Breast epithelium (tissue), 4 donors: ENCODE data around the gene CNTNAP2. TPM values are rescaled to one million over a fixed set of nuclear protein-coding genes. Genes with fewer than 3 reads are reported as not detected.

Experiments used
- DNase-seq, 2 donors: peaks; one replicate each; pipeline ENCODE4 v3.0.0-alpha.2; 2019; ENCODE audit warnings: low spot score in 2 of 2
- H3K27ac ChIP-seq, 2 donors: fragments of 200-600 bp; sonication (generic) in 1 of 2; one replicate each; pipeline ENCODE4 v1.5.1; 2016 to 2019; ENCODE audit warnings: mild to moderate bottlenecking in 1 of 2
- H3K27me3 ChIP-seq, 2 donors: fragments of 200-600 bp; sonication (generic) in 1 of 2; one replicate each; pipeline versions ENCODE4 v1.5.1 to v1.6.0; 2017 to 2019; ENCODE audit warnings: control low read depth in 1 of 2, mild to moderate bottlenecking in 1 of 2
- H3K36me3 ChIP-seq: fragments of 200-600 bp; one replicate; pipeline ENCODE4 v1.5.1; 2019
- H3K4me1 ChIP-seq, 2 donors: fragments of 200-600 bp; sonication (generic); one replicate each; pipeline ENCODE4 v1.5.1; 2016 to 2019; ENCODE audit warnings: control low read depth in 1 of 2
- H3K4me3 ChIP-seq, 3 donors: fragments of 200-600 bp; sonication (generic); 1 replicate in 2 of 3; 2 replicates in 1 of 3; pipeline ENCODE4 v1.5.1; 2016 to 2019; ENCODE audit warnings: mild to moderate bottlenecking in 3 of 3, moderate library complexity in 2 of 3
- H3K9me3 ChIP-seq, 2 donors: fragments of 200-600 bp; sonication (generic) in 1 of 2; one replicate each; pipeline ENCODE4 v1.5.1; 2016 to 2019; ENCODE audit warnings: control low read depth in 1 of 2
- POLR2A ChIP-seq: fragments of 450-650 bp; IDR thresholded peaks from one replicate; pipeline ENCODE4 v1.6.1; 2016; ENCODE audit warnings: antibody characterized with exemption, mild to moderate bottlenecking, moderate library complexity
- POLR2AphosphoS5 ChIP-seq, 3 donors: sonication (generic); formaldehyde crosslinking; IDR thresholded peaks; one replicate each; pipeline ENCODE4 v1.6.1; 2017; ENCODE audit warnings: antibody characterized with exemption in 3 of 3
- intact Hi-C: fragments of 100-400 bp; cut with DNase I; formaldehyde crosslinking; loops from one replicate; pipeline ENCODE4 v1.15.1; 2023; ENCODE audit warnings: low total_unique reads
- total RNA-seq, 3 donors: library from RNA; depleted of rRNA; stranded (reverse); fragments of >200 nt; gene quantifications; one replicate each; pipeline ENCODE4 v1.1.0, GENCODE V29; 2016
- TF ChIP-seq, protein P1 (sequence below), 3 donors: fragments of 450-650 bp; IDR thresholded peaks; one replicate each; pipeline ENCODE4 v1.5.1; 2016 to 2017; ENCODE audit warnings: antibody characterized with exemption in 3 of 3, mild to moderate bottlenecking in 3 of 3, moderate library complexity in 3 of 3

The CNTNAP2 gene
- total RNA-seq, 3 donors from 2014 or later, result 0.29 to 0.66 TPM; not detected in 1

DNA sequence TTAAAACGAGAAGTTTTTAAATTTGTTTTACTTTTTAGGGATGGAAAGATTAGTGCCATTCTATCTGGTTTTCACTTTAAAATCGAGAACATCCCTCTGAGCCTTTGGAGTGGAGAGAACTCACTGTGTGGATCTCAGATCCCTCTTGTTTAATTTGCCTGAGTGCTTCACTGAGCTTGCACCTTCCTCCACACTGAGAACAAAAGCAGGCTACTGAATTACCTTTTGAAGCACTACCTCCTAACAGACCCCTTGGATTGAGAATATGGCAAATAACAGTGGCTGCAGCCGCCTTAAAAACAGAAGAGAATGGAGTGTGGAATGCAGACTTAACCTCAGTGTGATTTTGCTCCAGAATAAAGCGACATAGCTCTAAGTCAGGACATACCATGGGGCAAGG, 204.7 kb downstream of the CNTNAP2 start:
- H3K27me3 ChIP-seq, result no peaks in the 10 kb centered on the region
- H3K4me1 ChIP-seq, result no peaks in the 10 kb centered on the region
- TF ChIP-seq POLR2A (no peak), POLR2AphosphoS5 (IDR thresholded peaks at IDR 0.05) (no peak)
- TF ChIP-seq, protein P1, sequence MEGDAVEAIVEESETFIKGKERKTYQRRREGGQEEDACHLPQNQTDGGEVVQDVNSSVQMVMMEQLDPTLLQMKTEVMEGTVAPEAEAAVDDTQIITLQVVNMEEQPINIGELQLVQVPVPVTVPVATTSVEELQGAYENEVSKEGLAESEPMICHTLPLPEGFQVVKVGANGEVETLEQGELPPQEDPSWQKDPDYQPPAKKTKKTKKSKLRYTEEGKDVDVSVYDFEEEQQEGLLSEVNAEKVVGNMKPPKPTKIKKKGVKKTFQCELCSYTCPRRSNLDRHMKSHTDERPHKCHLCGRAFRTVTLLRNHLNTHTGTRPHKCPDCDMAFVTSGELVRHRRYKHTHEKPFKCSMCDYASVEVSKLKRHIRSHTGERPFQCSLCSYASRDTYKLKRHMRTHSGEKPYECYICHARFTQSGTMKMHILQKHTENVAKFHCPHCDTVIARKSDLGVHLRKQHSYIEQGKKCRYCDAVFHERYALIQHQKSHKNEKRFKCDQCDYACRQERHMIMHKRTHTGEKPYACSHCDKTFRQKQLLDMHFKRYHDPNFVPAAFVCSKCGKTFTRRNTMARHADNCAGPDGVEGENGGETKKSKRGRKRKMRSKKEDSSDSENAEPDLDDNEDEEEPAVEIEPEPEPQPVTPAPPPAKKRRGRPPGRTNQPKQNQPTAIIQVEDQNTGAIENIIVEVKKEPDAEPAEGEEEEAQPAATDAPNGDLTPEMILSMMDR (IDR thresholded peaks at IDR 0.05), result no peak
- no peak for DNase-seq
- no peak overlapping the region for H3K4me3 ChIP-seq
- no peaks in the 10 kb centered on the region for H3K9me3 ChIP-seq
- H3K27ac ChIP-seq, result no peak overlapping the region
- H3K36me3 ChIP-seq, result no peaks in the 10 kb centered on the region
- intact Hi-C loops, result no loop called here

- intact Hi-C loops, result no loop called here
- H3K4me1 ChIP-seq, result no peaks in the 10 kb centered on the region
- TF ChIP-seq POLR2A, result no peak
- TF ChIP-seq, protein P1 (IDR thresholded peaks at IDR 0.05), result no peak
- no peak for TF ChIP-seq POLR2AphosphoS5 (IDR thresholded peaks at IDR 0.05)
Observed at GRCh38 chr7:146331369-146331768, 214.8 kb downstream of the CNTNAP2 start.

DNA sequence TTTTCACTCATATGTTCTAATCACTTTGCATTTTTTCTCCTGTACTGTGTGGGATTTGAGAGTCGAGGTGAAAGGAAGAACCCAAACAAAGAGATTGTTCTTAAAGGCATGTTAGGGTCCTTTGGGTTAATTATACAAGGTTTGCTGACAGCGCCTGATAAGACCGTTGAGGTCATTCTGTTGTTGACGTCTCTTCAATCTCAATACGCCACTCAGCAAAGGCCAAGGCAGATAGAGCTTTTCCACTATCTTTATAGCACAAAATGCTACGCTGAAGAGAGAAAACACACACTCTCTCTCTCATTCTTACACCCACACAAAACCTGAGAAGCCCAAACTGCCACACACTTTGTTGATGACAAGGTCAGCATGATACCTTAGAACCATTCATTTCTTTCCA, 228.7 kb downstream of the CNTNAP2 start:
- H3K36me3 ChIP-seq, result no peaks in the 10 kb centered on the region
- TF ChIP-seq, protein P1 (IDR thresholded peaks at IDR 0.05), result no peak
- TF ChIP-seq POLR2A, result no peak
- TF ChIP-seq POLR2AphosphoS5 (IDR thresholded peaks at IDR 0.05), result no peak
- intact Hi-C loops, result no loop called here
- no peaks in the 10 kb centered on the region for H3K4me1 ChIP-seq
- H3K4me3 ChIP-seq, result no peak overlapping the region
- peaks cover 0 to 13% of the 10 kb centered on the region in 2 donors for H3K9me3 ChIP-seq
- no peak overlapping the region for H3K27ac ChIP-seq
- no peaks in the 10 kb centered on the region for H3K27me3 ChIP-seq
- no peak for DNase-seq

More at GRCh38 chr7:146331369-146331768, 214.8 kb downstream of the CNTNAP2 start:
- H3K36me3 ChIP-seq, result no peaks in the 10 kb centered on the region
- H3K9me3 ChIP-seq, result no peaks in the 10 kb centered on the region
- no peak overlapping the region for H3K4me3 ChIP-seq
- H3K27me3 ChIP-seq, result no peaks in the 10 kb centered on the region
- no peak for DNase-seq
- H3K27ac ChIP-seq, result no peak overlapping the region

DNA sequence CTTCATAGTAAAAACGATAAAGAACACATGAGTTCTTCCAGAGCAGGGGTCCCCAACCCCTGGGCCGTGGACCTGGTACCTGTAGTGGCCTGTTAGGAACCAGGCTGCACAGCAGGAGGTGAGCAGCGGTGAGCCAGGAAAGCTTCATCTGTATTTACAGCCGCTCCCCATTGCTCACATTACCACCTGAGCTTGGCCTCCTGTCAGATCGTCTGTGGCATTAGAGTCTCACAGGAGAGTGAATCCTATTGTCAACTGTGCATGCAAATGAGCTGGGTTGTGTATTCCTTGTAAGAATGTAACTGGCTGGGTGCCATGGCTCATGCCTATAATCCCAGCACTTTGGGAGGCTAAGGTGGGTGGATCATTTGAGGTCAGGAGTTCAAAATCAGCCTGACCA, 229.5 kb downstream of the CNTNAP2 start:
- intact Hi-C loops, result no loop called here
- no peak for TF ChIP-seq POLR2A
- TF ChIP-seq, protein P1 (IDR thresholded peaks at IDR 0.05), result no peak
- TF ChIP-seq POLR2AphosphoS5 (IDR thresholded peaks at IDR 0.05), result no peak
- H3K9me3 ChIP-seq, result peaks cover 0 to 13% of the 10 kb centered on the region in 2 donors
- H3K4me1 ChIP-seq, result no peaks in the 10 kb centered on the region
- DNase-seq, result no peak
- no peaks in the 10 kb centered on the region for H3K27me3 ChIP-seq
- no peak overlapping the region for H3K4me3 ChIP-seq
- no peaks in the 10 kb centered on the region for H3K36me3 ChIP-seq
- no peak overlapping the region for H3K27ac ChIP-seq

DNA sequence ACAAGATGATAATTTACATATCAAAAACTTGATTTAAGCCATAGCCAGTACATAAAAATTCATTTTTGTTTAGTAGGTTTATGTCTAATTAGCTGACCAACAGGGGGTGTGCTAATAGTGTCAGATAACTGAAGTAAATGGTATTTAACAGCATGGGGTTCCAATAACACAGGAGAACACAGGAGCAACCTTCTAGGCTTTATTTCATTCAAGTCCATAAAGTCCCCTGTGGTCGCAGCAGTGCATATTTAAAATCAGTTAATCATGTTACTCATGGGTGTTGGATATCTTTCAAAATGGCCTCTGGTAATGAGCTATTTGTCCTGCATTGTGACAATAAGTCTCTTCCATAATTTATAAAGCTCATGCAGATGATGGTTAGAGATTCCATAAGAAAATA, 238.6 kb downstream of the CNTNAP2 start:
- Histone ChIP-seq H3K4me1 (no peaks in the 10 kb centered on the region), H3K36me3 (no peaks in the 10 kb centered on the region), H3K4me3 (no peak overlapping the region), H3K27me3 (no peaks in the 10 kb centered on the region), H3K27ac (no peak overlapping the region), H3K9me3 (no peaks in the 10 kb centered on the region)
- TF ChIP-seq POLR2AphosphoS5 (IDR thresholded peaks at IDR 0.05), result no peak
- no peak for TF ChIP-seq POLR2A
- TF ChIP-seq, protein P1 (IDR thresholded peaks at IDR 0.05), result no peak
- no peak for DNase-seq
- intact Hi-C loops, result no loop called here
